ENCODE results near the gene DLD. TPM values are rescaled to one million over a fixed set of nuclear protein-coding genes. Genes with fewer than 3 reads are reported as not detected.

DLD gene
- total and polyA plus RNA-seq, 4 donors: 19.3 to 101 (median 80.2) TPM

GRCh38 chr7:107902381-107902780 lies 11.4 kb downstream of the DLD start:
- Histone ChIP-seq H3K4me3 (no peak overlapping the region), H3K36me3 (ENCODE audit: control insufficient read depth in 4 of 4, insufficient read depth in 4 of 4, low read length in 4 of 4) (peaks cover 5 to 32% (median 20%) of the 10 kb centered on the region in 4 donors), H3K9me3 (ENCODE audit: control insufficient read depth in 4 of 4, insufficient read depth in 3 of 4, low read length in 3 of 4) (peaks cover 0 to 2% (median 0%) of the 10 kb centered on the region in 4 donors), H3K9ac (ENCODE audit: insufficient read depth in 1 of 2, low read length in 2 of 2) (no peak overlapping the region), H3K4me1 (ENCODE audit: control insufficient read depth in 5 of 5, insufficient read depth in 5 of 5, low read length in 5 of 5) (peaks cover 0 to 6% (median 0%) of the 10 kb centered on the region in 5 donors), H3K27me3 (ENCODE audit: control insufficient read depth in 3 of 3, insufficient read depth in 3 of 3, low read length in 2 of 3) (no peaks in the 10 kb centered on the region), H3K27ac (ENCODE audit: low read depth in 1 of 2, low read length in 1 of 2) (no peak overlapping the region)
- no peak for DNase-seq
- ATAC-seq (ENCODE audit: insufficient read depth, low FRiP score): no peak
- TF ChIP-seq CTCF (IDR thresholded peaks at IDR 0.05; ENCODE audit: control extremely low read depth, extremely low read depth): no peak

- 53 to 65% methylated on average over 2 of the region's 2 CpGs for WGBS, 2 donors
- Histone ChIP-seq H3K27me3 (ENCODE audit: control insufficient read depth in 3 of 3, insufficient read depth in 3 of 3, low read length in 2 of 3) (no peaks in the 10 kb centered on the region), H3K27ac (ENCODE audit: low read depth in 1 of 2, low read length in 1 of 2) (no peak overlapping the region), H3K4me1 (ENCODE audit: control insufficient read depth in 5 of 5, insufficient read depth in 5 of 5, low read length in 5 of 5) (no peaks in the 10 kb centered on the region), H3K36me3 (ENCODE audit: control insufficient read depth in 4 of 4, insufficient read depth in 4 of 4, low read length in 4 of 4) (peaks cover 8 to 46% (median 37%) of the 10 kb centered on the region in 4 donors), H3K9ac (ENCODE audit: insufficient read depth in 1 of 2, low read length in 2 of 2) (no peak overlapping the region), H3K9me3 (ENCODE audit: control insufficient read depth in 4 of 4, insufficient read depth in 3 of 4, low read length in 3 of 4) (peaks cover 0 to 2% (median 0%) of the 10 kb centered on the region in 4 donors), H3K4me3 (no peak overlapping the region)
- ATAC-seq (ENCODE audit: insufficient read depth, low FRiP score): peak; percentile 34
- TF ChIP-seq CTCF (IDR thresholded peaks at IDR 0.05; ENCODE audit: control extremely low read depth, extremely low read depth): no peak
- peak in 1 of 3 donors; percentile 27 for DNase-seq
Measured at GRCh38 chr7:107907790-107908189, 16.8 kb downstream of the DLD start.

GRCh38 chr7:107909445-107909844 lies 18.5 kb downstream of the DLD start:
- Histone ChIP-seq H3K9ac (ENCODE audit: insufficient read depth in 1 of 2, low read length in 2 of 2) (no peak overlapping the region), H3K36me3 (ENCODE audit: control insufficient read depth in 4 of 4, insufficient read depth in 4 of 4, low read length in 4 of 4) (peaks cover 5 to 35% (median 30%) of the 10 kb centered on the region in 4 donors), H3K9me3 (ENCODE audit: control insufficient read depth in 4 of 4, insufficient read depth in 3 of 4, low read length in 3 of 4) (peaks cover 0 to 2% (median 0%) of the 10 kb centered on the region in 4 donors), H3K4me1 (ENCODE audit: control insufficient read depth in 5 of 5, insufficient read depth in 5 of 5, low read length in 5 of 5) (no peaks in the 10 kb centered on the region), H3K27ac (ENCODE audit: low read depth in 1 of 2, low read length in 1 of 2) (no peak overlapping the region), H3K27me3 (ENCODE audit: control insufficient read depth in 3 of 3, insufficient read depth in 3 of 3, low read length in 2 of 3) (no peaks in the 10 kb centered on the region), H3K4me3 (no peak overlapping the region)
- no peak for ATAC-seq (ENCODE audit: insufficient read depth, low FRiP score)
- DNase-seq: no peak
- no peak for TF ChIP-seq CTCF (IDR thresholded peaks at IDR 0.05; ENCODE audit: control extremely low read depth, extremely low read depth)
- 88 to 96% methylated on average over 1 of the region's 1 CpG for WGBS, 2 donors

GRCh38 chr7:107911981-107912380 lies 21.0 kb downstream of the DLD start:
- ATAC-seq (ENCODE audit: insufficient read depth, low FRiP score) (no peak), DNase-seq (no peak)
- Histone ChIP-seq H3K27me3 (ENCODE audit: control insufficient read depth in 3 of 3, insufficient read depth in 3 of 3, low read length in 2 of 3) (no peaks in the 10 kb centered on the region), H3K36me3 (ENCODE audit: control insufficient read depth in 4 of 4, insufficient read depth in 4 of 4, low read length in 4 of 4) (peaks cover 5 to 29% (median 22%) of the 10 kb centered on the region in 4 donors), H3K4me3 (no peak overlapping the region), H3K27ac (ENCODE audit: low read depth in 1 of 2, low read length in 1 of 2) (no peak overlapping the region), H3K4me1 (ENCODE audit: control insufficient read depth in 5 of 5, insufficient read depth in 5 of 5, low read length in 5 of 5) (no peaks in the 10 kb centered on the region), H3K9ac (ENCODE audit: insufficient read depth in 1 of 2, low read length in 2 of 2) (no peak overlapping the region), H3K9me3 (ENCODE audit: control insufficient read depth in 4 of 4, insufficient read depth in 3 of 4, low read length in 3 of 4) (no peaks in the 10 kb centered on the region)
- WGBS, 2 donors: 98% methylated on average over 2 of the region's 2 CpGs
- TF ChIP-seq CTCF (IDR thresholded peaks at IDR 0.05; ENCODE audit: control extremely low read depth, extremely low read depth): no peak

Measured in lung (tissue), 12 donors.